Body of pancreas (tissue), 4 donors: Measurements from ENCODE around the gene TRIB2. TPM values are rescaled to one million over a fixed set of nuclear protein-coding genes. Genes with fewer than 3 reads are reported as not detected.

Experiments
- ATAC-seq: fragments of 150-250 bp; one replicate; pipeline ENCODE4 v1.9.1; 2016
- DNase-seq, 4 donors: peaks; one replicate each; pipeline ENCODE4 v3.0.0-alpha.2; 2019
- H3K27ac ChIP-seq, 4 donors: fragments of 200-600 bp; sonication (generic); 1 replicate in 3 of 4; 2 replicates in 1 of 4; pipeline versions ENCODE4 v1.5.1 to v1.6.1; 2016 to 2019; ENCODE audit warnings: mild to moderate bottlenecking in 1 of 4, mixed read lengths in 1 of 4, moderate library complexity in 1 of 4
- H3K27me3 ChIP-seq, 2 donors: fragments of 200-600 bp; sonication (generic); one replicate each; pipeline ENCODE4 v1.6.0; 2016; ENCODE audit warnings: mild to moderate bottlenecking in 1 of 2
- H3K36me3 ChIP-seq, 2 donors: fragments of 200-600 bp; sonication (generic); replicated peaks in 1 of 2; 2 replicates each; pipeline ENCODE4 v1.5.1; 2016; ENCODE audit warnings: low read depth in 2 of 2; ENCODE audit not compliant: insufficient read depth in 1 of 2
- H3K4me1 ChIP-seq: fragments of 200-600 bp; sonication (generic); one replicate; pipeline ENCODE4 v1.6.0; 2016
- H3K4me3 ChIP-seq, 2 donors: fragments of 200-600 bp; sonication (generic); 1 replicate in 1 of 2; 2 replicates in 1 of 2; pipeline ENCODE4 v1.5.1; 2016 to 2019
- H3K9me3 ChIP-seq, 3 donors: fragments of 200-600 bp; sonication (generic); 1 replicate in 2 of 3; 2 replicates in 1 of 3; pipeline ENCODE4 v1.5.1; 2016
- CTCF ChIP-seq, 7 experiments: fragments of 450-650 bp in 4 of 7; fragments of 200-600 bp in 3 of 7; sonication (generic) in 3 of 7; IDR thresholded peaks; one replicate each; pipeline ENCODE4 v1.5.1; 2016 to 2019; ENCODE audit warnings: antibody characterized with exemption in 7 of 7
- POLR2A ChIP-seq, 3 donors: fragments of 450-650 bp; IDR thresholded peaks; one replicate each; pipeline ENCODE4 v1.6.1; 2016; ENCODE audit warnings: antibody characterized with exemption in 3 of 3, mild to moderate bottlenecking in 2 of 3
- WGBS, 2 donors: methylation state at CpG; one replicate each; pipeline ENCODE4 v1.1.5; 2017; 5-methylcytosine and 5-hydroxymethylcytosine counted together
- intact Hi-C: fragments of 100-400 bp; cut with DNase I; formaldehyde crosslinking; loops from one replicate; pipeline ENCODE4 v1.15.1; 2023
- total RNA-seq, 2 donors: library from RNA; depleted of rRNA; stranded (reverse); fragments of >200 nt; gene quantifications; one replicate each; pipeline ENCODE4 v1.1.0, GENCODE V29; 2016

The TRIB2 gene
- total RNA-seq, 2 donors from 2014 or later = 49.3 to 99.2 TPM

GRCh38 chr2:12759248-12759647, 42.5 kb downstream of the TRIB2 start:
- Histone ChIP-seq H3K36me3 (no peaks in the 10 kb centered on the region), H3K27ac (no peak overlapping the region), H3K4me3 (no peak overlapping the region), H3K4me1 (no peaks in the 10 kb centered on the region), H3K27me3 (no peaks in the 10 kb centered on the region), H3K9me3 (no peaks in the 10 kb centered on the region)
- WGBS, 2 donors = 78 to 82% methylated on average over 4 of the region's 4 CpGs
- no peak for DNase-seq
- TF ChIP-seq POLR2A (IDR thresholded peaks at IDR 0.05) (no peak), CTCF (IDR thresholded peaks at IDR 0.05) (no peak)
- intact Hi-C loops = no loop called here
- ATAC-seq = peak; percentile 33

DNA sequence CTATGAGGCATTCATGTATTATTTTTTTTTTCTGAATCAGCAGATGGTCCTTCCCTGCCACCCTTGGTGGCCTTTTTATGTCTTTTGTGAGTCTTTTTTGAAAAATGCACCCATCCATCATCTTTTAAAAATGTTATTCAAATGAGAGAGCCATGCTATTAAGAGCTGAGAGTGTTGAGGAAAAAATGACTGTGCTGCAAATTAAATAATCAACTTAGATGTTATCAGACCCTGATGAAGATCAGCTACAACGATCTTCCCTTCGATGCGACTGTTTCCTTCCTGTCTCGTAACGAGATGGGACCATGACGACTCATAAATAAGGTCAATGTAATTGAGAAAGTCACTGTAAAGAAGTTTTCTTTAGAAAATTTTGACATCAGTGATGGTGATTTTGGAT, 44.4 kb downstream of the TRIB2 start:
- DNase-seq (no peak), ATAC-seq (no peak)
- WGBS, 2 donors = 64 to 65% methylated on average over 6 of the region's 6 CpGs
- no peaks in the 10 kb centered on the region for H3K9me3 ChIP-seq
- no peaks in the 10 kb centered on the region for H3K4me1 ChIP-seq
- intact Hi-C loops = no loop called here
- H3K4me3 ChIP-seq = no peak overlapping the region
- H3K27me3 ChIP-seq = no peaks in the 10 kb centered on the region
- TF ChIP-seq POLR2A (IDR thresholded peaks at IDR 0.05) = no peak
- TF ChIP-seq CTCF (IDR thresholded peaks at IDR 0.05) = no peak
- no peaks in the 10 kb centered on the region for H3K36me3 ChIP-seq
- H3K27ac ChIP-seq = no peak overlapping the region

DNA sequence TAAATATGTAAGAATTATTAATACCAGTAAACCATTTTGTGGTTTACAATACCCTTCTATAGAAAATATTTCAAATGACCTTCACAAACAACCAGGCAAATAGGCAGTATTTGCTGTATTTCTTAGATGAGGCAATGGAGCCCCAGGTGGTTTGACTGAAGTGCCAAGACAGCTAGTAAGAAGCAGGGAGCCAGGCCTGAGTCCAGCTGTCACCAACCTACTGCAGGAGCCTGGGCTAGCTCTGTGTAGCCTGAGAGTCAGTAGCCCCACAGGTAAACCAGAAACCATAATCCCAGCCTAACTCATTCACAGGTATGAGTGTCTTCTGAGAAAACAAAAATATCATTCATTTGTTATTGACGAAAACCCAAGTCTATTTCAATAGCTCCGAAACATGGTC, 45.6 kb downstream of the TRIB2 start:
- H3K36me3 ChIP-seq = no peaks in the 10 kb centered on the region
- TF ChIP-seq POLR2A (IDR thresholded peaks at IDR 0.05) = no peak
- TF ChIP-seq CTCF (IDR thresholded peaks at IDR 0.05) = no peak
- ATAC-seq = no peak
- H3K4me3 ChIP-seq = no peak overlapping the region
- no peaks in the 10 kb centered on the region for H3K27me3 ChIP-seq
- 95% methylated on average over 2 of the region's 2 CpGs for WGBS, 2 donors
- no peaks in the 10 kb centered on the region for H3K4me1 ChIP-seq
- H3K27ac ChIP-seq = no peak overlapping the region
- DNase-seq = no peak
- H3K9me3 ChIP-seq = no peaks in the 10 kb centered on the region
- intact Hi-C loops = no loop called here

GRCh38 chr2:12762976-12763375, 46.2 kb downstream of the TRIB2 start:
- H3K4me1 ChIP-seq = no peaks in the 10 kb centered on the region
- WGBS, 2 donors = 62 to 76% methylated on average over 4 of the region's 4 CpGs
- H3K9me3 ChIP-seq = no peaks in the 10 kb centered on the region
- H3K27ac ChIP-seq = no peak overlapping the region
- H3K36me3 ChIP-seq = no peaks in the 10 kb centered on the region
- intact Hi-C loops = no loop called here
- H3K27me3 ChIP-seq = no peaks in the 10 kb centered on the region
- TF ChIP-seq POLR2A (IDR thresholded peaks at IDR 0.05) = no peak
- no peak for TF ChIP-seq CTCF (IDR thresholded peaks at IDR 0.05)
- DNase-seq (no peak), ATAC-seq (no peak)
- no peak overlapping the region for H3K4me3 ChIP-seq

DNA sequence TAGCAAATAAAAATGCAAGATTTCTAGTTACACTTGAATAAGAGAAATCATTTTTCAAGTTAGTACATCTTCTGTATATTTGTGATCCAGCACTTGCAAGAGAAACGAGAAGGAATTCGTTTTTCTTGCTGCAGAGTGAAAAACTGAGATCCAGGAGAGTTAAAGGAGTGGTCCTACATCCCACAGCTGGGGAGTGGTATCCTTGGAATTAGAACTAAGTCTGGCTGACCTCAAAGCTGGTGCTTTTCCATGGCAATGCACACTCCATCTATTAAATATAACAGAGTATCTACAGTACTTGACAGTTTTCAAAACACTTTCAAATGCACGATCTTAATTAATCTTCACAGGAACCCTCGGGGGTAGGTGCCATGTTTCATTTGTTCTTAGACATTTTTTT, 46.8 kb downstream of the TRIB2 start:
- ATAC-seq = no peak
- no peaks in the 10 kb centered on the region for H3K27me3 ChIP-seq
- H3K9me3 ChIP-seq = no peaks in the 10 kb centered on the region
- intact Hi-C loops = no loop called here
- no peaks in the 10 kb centered on the region for H3K36me3 ChIP-seq
- H3K4me1 ChIP-seq = no peaks in the 10 kb centered on the region
- no peak overlapping the region for H3K27ac ChIP-seq
- no peak overlapping the region for H3K4me3 ChIP-seq
- TF ChIP-seq POLR2A (IDR thresholded peaks at IDR 0.05) = no peak
- no peak for TF ChIP-seq CTCF (IDR thresholded peaks at IDR 0.05)
- WGBS, 2 donors = 53% methylated on average over 4 of the region's 4 CpGs
- no peak for DNase-seq
